Measurements from ENCODE around the gene SPP1.

Gene SPP1

GRCh38 chr4:88017516-88018297, 42.2 kb downstream of the SPP1 start:
- Histone ChIP-seq H3K18ac (ENCODE audit: low read length) (no peak overlapping the region), H2AFZ (ENCODE audit: low read length) (no peak overlapping the region), H3K27me3 (ENCODE audit: control insufficient read depth in 3 of 3, insufficient read depth in 3 of 3, low read depth in 1 of 3, low read length in 3 of 3) (no peaks in the 10 kb centered on the region), H3K36me3 (replicated peaks in 1 of 2; ENCODE audit: control insufficient read depth in 2 of 2, insufficient read depth in 2 of 2, low read length in 2 of 2) (peaks cover 3 to 78% of the 10 kb centered on the region in 2 donors), H2BK120ac (ENCODE audit: low read depth, low read length) (no peak overlapping the region), H3K27ac (replicated peaks; ENCODE audit: low read length) (no peak overlapping the region), H3K4ac (ENCODE audit: low read length) (no peak overlapping the region), H2BK15ac (ENCODE audit: low read length) (no peak overlapping the region), H3K79me1 (ENCODE audit: low read depth, low read length) (peaks cover 1% of the 10 kb centered on the region), H2BK12ac (ENCODE audit: low read length) (no peak overlapping the region), H2BK5ac (ENCODE audit: low read length) (no peak overlapping the region), H3K14ac (ENCODE audit: low read length) (no peak overlapping the region), H3K4me1 (ENCODE audit: control insufficient read depth in 2 of 2, insufficient read depth in 1 of 2, low read depth in 1 of 2, low read length in 2 of 2) (no peaks in the 10 kb centered on the region), H3K4me3 (ENCODE audit: low read length in 2 of 2) (no peak overlapping the region), H2AK5ac (ENCODE audit: low read depth, low read length) (no peak overlapping the region), H4K91ac (ENCODE audit: low read depth, low read length, poor library complexity) (no peak overlapping the region), H3K4me2 (ENCODE audit: insufficient read depth, low read length, poor library complexity, severe bottlenecking) (no peak overlapping the region), H3K9me3 (replicated peaks in 1 of 2; ENCODE audit: control insufficient read depth in 2 of 2, insufficient read depth in 1 of 2, low read depth in 1 of 2, low read length in 2 of 2) (no peaks in the 10 kb centered on the region), H3K9ac (ENCODE audit: low read depth, low read length, poor library complexity) (no peak overlapping the region), H4K8ac (ENCODE audit: low read depth, low read length) (no peak overlapping the region), H3K23ac (ENCODE audit: low read depth, low read length, poor library complexity) (no peak overlapping the region)
- WGBS, 2 donors (ENCODE audit: extremely low coverage in 2 of 2, insufficient read length in 2 of 2, insufficient replicate concordance in 1 of 2) = no CpG with 5 or more reads among the region's 7 CpGs
- DNase-seq (ENCODE audit: low spot score) = no peak

- no peak overlapping the region for H3K4me3 ChIP-seq (ENCODE audit: low read length in 2 of 2)
- WGBS, 2 donors (ENCODE audit: extremely low coverage in 2 of 2, insufficient read length in 2 of 2, insufficient replicate concordance in 1 of 2) = no CpG with 5 or more reads among the region's 5 CpGs
- DNase-seq (ENCODE audit: low spot score) = no peak
Observed at GRCh38 chr4:88018466-88018865, 43.0 kb downstream of the SPP1 start.

GRCh38 chr4:88021824-88022223, 46.3 kb downstream of the SPP1 start:
- H3K36me3 ChIP-seq (replicated peaks in 1 of 2; ENCODE audit: control insufficient read depth in 2 of 2, insufficient read depth in 2 of 2, low read length in 2 of 2) = peaks cover 14 to 92% of the 10 kb centered on the region in 2 donors
- DNase-seq (ENCODE audit: low spot score) = no peak

More at GRCh38 chr4:88018466-88018865, 43.0 kb downstream of the SPP1 start:
- Histone ChIP-seq H2BK5ac (ENCODE audit: low read length) (no peak overlapping the region), H2AK5ac (ENCODE audit: low read depth, low read length) (no peak overlapping the region), H2AFZ (ENCODE audit: low read length) (no peak overlapping the region), H3K23ac (ENCODE audit: low read depth, low read length, poor library complexity) (no peak overlapping the region), H3K4me1 (ENCODE audit: control insufficient read depth in 2 of 2, insufficient read depth in 1 of 2, low read depth in 1 of 2, low read length in 2 of 2) (no peaks in the 10 kb centered on the region), H3K4ac (ENCODE audit: low read length) (no peak overlapping the region), H2BK12ac (ENCODE audit: low read length) (no peak overlapping the region), H3K14ac (ENCODE audit: low read length) (no peak overlapping the region), H4K91ac (ENCODE audit: low read depth, low read length, poor library complexity) (no peak overlapping the region), H3K9ac (ENCODE audit: low read depth, low read length, poor library complexity) (no peak overlapping the region), H3K18ac (ENCODE audit: low read length) (no peak overlapping the region), H3K36me3 (replicated peaks in 1 of 2; ENCODE audit: control insufficient read depth in 2 of 2, insufficient read depth in 2 of 2, low read length in 2 of 2) (peaks cover 4 to 85% of the 10 kb centered on the region in 2 donors), H4K8ac (ENCODE audit: low read depth, low read length) (no peak overlapping the region), H3K27me3 (ENCODE audit: control insufficient read depth in 3 of 3, insufficient read depth in 3 of 3, low read depth in 1 of 3, low read length in 3 of 3) (no peaks in the 10 kb centered on the region), H3K4me2 (ENCODE audit: insufficient read depth, low read length, poor library complexity, severe bottlenecking) (no peak overlapping the region), H2BK120ac (ENCODE audit: low read depth, low read length) (no peak overlapping the region), H3K27ac (replicated peaks; ENCODE audit: low read length) (no peak overlapping the region), H3K9me3 (replicated peaks in 1 of 2; ENCODE audit: control insufficient read depth in 2 of 2, insufficient read depth in 1 of 2, low read depth in 1 of 2, low read length in 2 of 2) (no peaks in the 10 kb centered on the region), H2BK15ac (ENCODE audit: low read length) (no peak overlapping the region), H3K79me1 (ENCODE audit: low read depth, low read length) (peaks cover 1% of the 10 kb centered on the region)

GRCh38 chr4:88022289-88022688, 46.8 kb downstream of the SPP1 start:
- Histone ChIP-seq H3K23ac (ENCODE audit: low read depth, low read length, poor library complexity) (no peak overlapping the region), H3K18ac (ENCODE audit: low read length) (no peak overlapping the region), H2BK15ac (ENCODE audit: low read length) (no peak overlapping the region), H2BK12ac (ENCODE audit: low read length) (no peak overlapping the region), H3K4me1 (ENCODE audit: control insufficient read depth in 2 of 2, insufficient read depth in 1 of 2, low read depth in 1 of 2, low read length in 2 of 2) (no peaks in the 10 kb centered on the region), H3K14ac (ENCODE audit: low read length) (no peak overlapping the region), H3K4ac (ENCODE audit: low read length) (no peak overlapping the region), H4K8ac (ENCODE audit: low read depth, low read length) (no peak overlapping the region), H4K91ac (ENCODE audit: low read depth, low read length, poor library complexity) (no peak overlapping the region), H3K4me3 (ENCODE audit: low read length in 2 of 2) (no peak overlapping the region), H3K9ac (ENCODE audit: low read depth, low read length, poor library complexity) (no peak overlapping the region), H3K9me3 (replicated peaks in 1 of 2; ENCODE audit: control insufficient read depth in 2 of 2, insufficient read depth in 1 of 2, low read depth in 1 of 2, low read length in 2 of 2) (peaks cover 6 to 21% of the 10 kb centered on the region in 2 donors), H3K4me2 (ENCODE audit: insufficient read depth, low read length, poor library complexity, severe bottlenecking) (no peak overlapping the region), H2BK5ac (ENCODE audit: low read length) (no peak overlapping the region), H3K27ac (replicated peaks; ENCODE audit: low read length) (no peak overlapping the region), H2AK5ac (ENCODE audit: low read depth, low read length) (no peak overlapping the region), H3K36me3 (replicated peaks in 1 of 2; ENCODE audit: control insufficient read depth in 2 of 2, insufficient read depth in 2 of 2, low read length in 2 of 2) (peaks cover 13 to 93% of the 10 kb centered on the region in 2 donors), H2BK120ac (ENCODE audit: low read depth, low read length) (no peak overlapping the region), H2AFZ (ENCODE audit: low read length) (no peak overlapping the region), H3K79me1 (ENCODE audit: low read depth, low read length) (no peaks in the 10 kb centered on the region), H3K27me3 (ENCODE audit: control insufficient read depth in 3 of 3, insufficient read depth in 3 of 3, low read depth in 1 of 3, low read length in 3 of 3) (no peaks in the 10 kb centered on the region)
- DNase-seq (ENCODE audit: low spot score) = no peak

More at GRCh38 chr4:88021824-88022223, 46.3 kb downstream of the SPP1 start:
- H2BK12ac ChIP-seq (ENCODE audit: low read length) = no peak overlapping the region
- H3K27ac ChIP-seq (replicated peaks; ENCODE audit: low read length) = no peak overlapping the region
- no peak overlapping the region for H3K9ac ChIP-seq (ENCODE audit: low read depth, low read length, poor library complexity)
- H2BK15ac ChIP-seq (ENCODE audit: low read length) = no peak overlapping the region
- H4K91ac ChIP-seq (ENCODE audit: low read depth, low read length, poor library complexity) = no peak overlapping the region
- no peaks in the 10 kb centered on the region for H3K27me3 ChIP-seq (ENCODE audit: control insufficient read depth in 3 of 3, insufficient read depth in 3 of 3, low read depth in 1 of 3, low read length in 3 of 3)
- no peak overlapping the region for H2BK5ac ChIP-seq (ENCODE audit: low read length)
- H3K9me3 ChIP-seq (replicated peaks in 1 of 2; ENCODE audit: control insufficient read depth in 2 of 2, insufficient read depth in 1 of 2, low read depth in 1 of 2, low read length in 2 of 2) = peaks cover 6 to 18% of the 10 kb centered on the region in 2 donors
- H3K79me1 ChIP-seq (ENCODE audit: low read depth, low read length) = no peaks in the 10 kb centered on the region
- H3K23ac ChIP-seq (ENCODE audit: low read depth, low read length, poor library complexity) = no peak overlapping the region
- H3K18ac ChIP-seq (ENCODE audit: low read length) = no peak overlapping the region
- H3K4ac ChIP-seq (ENCODE audit: low read length) = no peak overlapping the region
- no peak overlapping the region for H3K14ac ChIP-seq (ENCODE audit: low read length)
- no peak overlapping the region for H2AFZ ChIP-seq (ENCODE audit: low read length)
- H4K8ac ChIP-seq (ENCODE audit: low read depth, low read length) = no peak overlapping the region
- H3K4me1 ChIP-seq (ENCODE audit: control insufficient read depth in 2 of 2, insufficient read depth in 1 of 2, low read depth in 1 of 2, low read length in 2 of 2) = no peaks in the 10 kb centered on the region
- no peak overlapping the region for H2AK5ac ChIP-seq (ENCODE audit: low read depth, low read length)
- no peak overlapping the region for H3K4me3 ChIP-seq (ENCODE audit: low read length in 2 of 2)
- no peak overlapping the region for H2BK120ac ChIP-seq (ENCODE audit: low read depth, low read length)
- no peak overlapping the region for H3K4me2 ChIP-seq (ENCODE audit: insufficient read depth, low read length, poor library complexity, severe bottlenecking)
